ENCODE results near the gene DPH1.

The DPH1 gene

DNA sequence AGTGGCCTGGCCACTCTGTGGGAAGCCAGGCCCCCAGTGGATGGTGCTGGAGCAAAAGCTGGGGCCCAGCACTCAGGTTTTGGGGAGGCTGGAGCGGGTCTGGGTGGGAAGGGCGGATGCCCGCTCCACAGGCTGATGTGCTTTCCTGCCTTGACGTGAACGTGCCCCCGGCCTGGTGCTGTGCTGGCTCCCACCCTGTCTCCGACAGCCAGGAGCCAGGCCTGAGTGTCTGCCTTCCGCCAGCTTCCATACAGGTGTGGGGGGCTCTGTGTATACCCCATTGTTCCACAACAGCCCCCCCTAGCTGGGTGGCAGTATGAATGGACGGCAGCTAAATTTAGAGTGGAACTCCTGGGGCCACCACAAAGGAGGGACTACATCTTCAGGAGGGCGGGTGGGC is 45.0 kb downstream of the DPH1 start:
- Histone ChIP-seq H3K79me2 (ENCODE audit: control insufficient read depth, low read length) (no peaks in the 10 kb centered on the region), H3F3A (ENCODE audit: control insufficient read depth, insufficient read depth) (peaks cover 4% of the 10 kb centered on the region; the same call in 1 of the 2 replicates), H4K20me1 (ENCODE audit: control insufficient read depth, insufficient read depth, low read depth, low read length) (no peaks in the 10 kb centered on the region), H3K27ac (ENCODE audit: low read depth, low read length) (no peak overlapping the region), H3K4me2 (ENCODE audit: low read length) (no peak overlapping the region), H3K9me3 (ENCODE audit: control insufficient read depth, insufficient read depth, low read length) (no peaks in the 10 kb centered on the region), H3K27me3 (ENCODE audit: control insufficient read depth, low read length) (no peaks in the 10 kb centered on the region), H3K36me3 (ENCODE audit: control insufficient read depth, low read length) (peaks cover 8% of the 10 kb centered on the region), H3K9me2 (replicated peaks; ENCODE audit: control insufficient read depth, low read length) (no peaks in the 10 kb centered on the region), H3K4me3 (ENCODE audit: low read length) (no peak overlapping the region), H3K4me1 (ENCODE audit: control insufficient read depth, low read length) (no peaks in the 10 kb centered on the region)
- TF ChIP-seq EZH2phosphoT487 (IDR thresholded peaks at IDR 0.05; ENCODE audit: borderline replicate concordance, low read length), result no peak

DNA sequence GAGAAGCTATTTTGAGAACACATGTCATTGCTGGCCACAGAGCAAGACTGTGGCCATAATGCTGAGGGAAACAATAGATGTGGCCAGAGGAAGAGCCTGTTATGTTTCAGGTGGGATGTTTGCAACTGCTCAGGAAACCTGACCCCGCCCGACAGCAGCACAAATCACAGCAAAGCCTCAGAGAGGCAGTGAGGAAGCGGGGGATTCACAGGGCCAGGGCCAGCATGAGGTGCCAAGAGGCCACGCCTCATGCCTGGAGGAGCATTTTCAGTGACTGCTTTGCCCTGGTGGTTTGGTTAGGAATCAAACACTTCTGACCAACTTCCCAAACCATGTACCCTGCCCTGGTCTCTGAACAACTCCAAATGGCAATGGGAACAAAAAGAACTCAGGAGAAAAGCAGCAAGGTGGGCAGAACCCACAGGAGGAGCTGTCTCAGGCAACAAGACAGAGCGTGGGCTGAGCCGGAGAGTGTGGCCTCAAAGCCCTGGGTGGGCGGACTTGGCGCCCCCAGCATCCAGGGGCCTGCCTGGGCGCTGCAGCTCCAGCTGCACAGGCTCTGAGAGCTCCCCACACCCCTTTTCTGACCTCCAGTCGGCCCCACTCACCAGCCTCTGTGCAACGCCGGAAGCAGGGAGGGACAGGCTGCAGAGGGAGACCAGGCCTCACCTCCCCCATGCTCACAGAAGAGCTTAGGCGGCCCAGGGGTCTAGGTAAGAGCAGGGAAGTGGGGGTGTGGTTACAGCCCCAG is 45.6 kb downstream of the DPH1 start:
- Histone ChIP-seq H4K20me1 (ENCODE audit: control insufficient read depth, insufficient read depth, low read depth, low read length) (no peaks in the 10 kb centered on the region), H3K36me3 (ENCODE audit: control insufficient read depth, low read length) (peaks cover 8% of the 10 kb centered on the region), H3K4me3 (ENCODE audit: low read length) (no peak overlapping the region), H3K9me2 (replicated peaks; ENCODE audit: control insufficient read depth, low read length) (no peaks in the 10 kb centered on the region), H3F3A (ENCODE audit: control insufficient read depth, insufficient read depth) (peaks cover 4% of the 10 kb centered on the region; the same call in 1 of the 2 replicates), H3K4me2 (ENCODE audit: low read length) (no peak overlapping the region), H3K27me3 (ENCODE audit: control insufficient read depth, low read length) (no peaks in the 10 kb centered on the region), H3K27ac (ENCODE audit: low read depth, low read length) (no peak overlapping the region), H3K9me3 (ENCODE audit: control insufficient read depth, insufficient read depth, low read length) (no peaks in the 10 kb centered on the region), H3K79me2 (ENCODE audit: control insufficient read depth, low read length) (no peaks in the 10 kb centered on the region), H3K4me1 (ENCODE audit: control insufficient read depth, low read length) (no peaks in the 10 kb centered on the region)
- TF ChIP-seq EZH2phosphoT487 (IDR thresholded peaks at IDR 0.05; ENCODE audit: borderline replicate concordance, low read length), result no peak
- TF ChIP-seq, protein P1, sequence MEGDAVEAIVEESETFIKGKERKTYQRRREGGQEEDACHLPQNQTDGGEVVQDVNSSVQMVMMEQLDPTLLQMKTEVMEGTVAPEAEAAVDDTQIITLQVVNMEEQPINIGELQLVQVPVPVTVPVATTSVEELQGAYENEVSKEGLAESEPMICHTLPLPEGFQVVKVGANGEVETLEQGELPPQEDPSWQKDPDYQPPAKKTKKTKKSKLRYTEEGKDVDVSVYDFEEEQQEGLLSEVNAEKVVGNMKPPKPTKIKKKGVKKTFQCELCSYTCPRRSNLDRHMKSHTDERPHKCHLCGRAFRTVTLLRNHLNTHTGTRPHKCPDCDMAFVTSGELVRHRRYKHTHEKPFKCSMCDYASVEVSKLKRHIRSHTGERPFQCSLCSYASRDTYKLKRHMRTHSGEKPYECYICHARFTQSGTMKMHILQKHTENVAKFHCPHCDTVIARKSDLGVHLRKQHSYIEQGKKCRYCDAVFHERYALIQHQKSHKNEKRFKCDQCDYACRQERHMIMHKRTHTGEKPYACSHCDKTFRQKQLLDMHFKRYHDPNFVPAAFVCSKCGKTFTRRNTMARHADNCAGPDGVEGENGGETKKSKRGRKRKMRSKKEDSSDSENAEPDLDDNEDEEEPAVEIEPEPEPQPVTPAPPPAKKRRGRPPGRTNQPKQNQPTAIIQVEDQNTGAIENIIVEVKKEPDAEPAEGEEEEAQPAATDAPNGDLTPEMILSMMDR (IDR thresholded peaks at IDR 0.05; ENCODE audit: low read depth, low read length, poor library complexity, severe bottlenecking), result no peak

DNA sequence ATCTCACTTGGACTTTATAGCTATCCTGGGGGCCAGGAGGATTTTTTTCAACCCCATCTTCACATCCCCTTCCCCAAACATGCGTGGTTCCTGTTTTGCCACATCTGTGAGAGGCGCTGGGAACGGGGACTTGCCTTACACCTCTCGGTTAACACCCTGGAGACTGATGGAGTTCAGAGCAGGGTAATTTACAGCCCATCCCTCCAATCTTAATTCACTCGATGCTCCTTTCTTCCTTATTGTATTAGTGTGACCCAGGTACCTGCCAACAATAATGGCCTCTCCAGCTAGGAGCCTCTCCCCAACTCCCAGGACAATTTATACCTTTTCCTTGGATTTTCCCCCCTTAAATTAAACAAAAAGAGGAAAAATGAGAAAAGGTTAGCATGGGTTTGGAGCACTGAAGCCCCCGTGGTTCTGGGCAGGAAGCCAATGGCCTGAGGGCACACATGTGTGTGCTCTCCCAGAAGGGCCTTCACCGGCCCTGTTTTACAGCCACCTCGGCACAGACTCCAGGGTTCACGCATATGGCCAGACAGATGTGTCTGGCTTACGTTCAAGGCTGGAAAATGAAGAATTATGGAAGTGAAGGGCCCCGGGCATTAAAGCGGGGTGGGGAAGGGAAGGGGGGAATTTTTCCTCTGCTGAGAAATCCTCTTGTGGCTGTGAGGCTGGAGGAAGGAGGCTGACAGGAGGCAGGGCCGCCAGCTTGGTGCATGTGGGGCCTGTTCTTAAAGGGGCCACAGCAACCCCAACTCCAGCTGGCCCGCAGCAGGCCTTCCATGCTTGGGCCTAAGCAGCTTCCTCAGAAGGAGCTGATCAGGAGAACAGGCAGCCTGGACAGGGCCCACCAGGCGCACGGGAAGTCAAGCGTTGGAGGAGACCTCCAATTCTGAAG is 46.4 kb downstream of the DPH1 start:
- no peaks in the 10 kb centered on the region for H3K9me3 ChIP-seq (ENCODE audit: control insufficient read depth, insufficient read depth, low read length)
- no peaks in the 10 kb centered on the region for H3K4me1 ChIP-seq (ENCODE audit: control insufficient read depth, low read length)
- H3K79me2 ChIP-seq (ENCODE audit: control insufficient read depth, low read length), result no peaks in the 10 kb centered on the region
- TF ChIP-seq, protein P1 (IDR thresholded peaks at IDR 0.05; ENCODE audit: low read depth, low read length, poor library complexity, severe bottlenecking), result no peak
- no peak for TF ChIP-seq EZH2phosphoT487 (IDR thresholded peaks at IDR 0.05; ENCODE audit: borderline replicate concordance, low read length)
- no peak overlapping the region for H3K4me2 ChIP-seq (ENCODE audit: low read length)
- H3K36me3 ChIP-seq (ENCODE audit: control insufficient read depth, low read length), result peaks cover 11% of the 10 kb centered on the region
- H3K27me3 ChIP-seq (ENCODE audit: control insufficient read depth, low read length), result no peaks in the 10 kb centered on the region
- no peaks in the 10 kb centered on the region for H3K9me2 ChIP-seq (replicated peaks; ENCODE audit: control insufficient read depth, low read length)
- H3K4me3 ChIP-seq (ENCODE audit: low read length), result no peak overlapping the region
- peaks cover 4% of the 10 kb centered on the region; the same call in 1 of the 2 replicates for H3F3A ChIP-seq (ENCODE audit: control insufficient read depth, insufficient read depth)
- no peak overlapping the region for H3K27ac ChIP-seq (ENCODE audit: low read depth, low read length)
- H4K20me1 ChIP-seq (ENCODE audit: control insufficient read depth, insufficient read depth, low read depth, low read length), result no peaks in the 10 kb centered on the region

Measured in DOHH2 (cell line).